GM12891 (cell line): Measurements from ENCODE around the gene TTC1.

Experiments used
- PAX5 ChIP-seq: IDR thresholded peaks from 2 replicates; pipeline ENCODE4 v1.6.1; 2011; ENCODE audit warnings: low read length, moderate library complexity, mild to moderate bottlenecking; ENCODE audit not compliant: insufficient read depth, severe bottlenecking
- POLR2A ChIP-seq: IDR thresholded peaks from 2 replicates; pipeline ENCODE4 v1.6.1; 2011; ENCODE audit warnings: low read depth, low read length, control low read depth
- POLR2AphosphoS5 ChIP-seq: IDR thresholded peaks from 2 replicates; pipeline ENCODE4 v1.6.1; 2011; ENCODE audit warnings: low read depth, low read length, control low read depth
- SPI1 ChIP-seq: IDR thresholded peaks from 2 replicates; pipeline ENCODE4 v1.6.1; 2011; ENCODE audit warnings: low read depth, low read length, control low read depth
- TAF1 ChIP-seq: IDR thresholded peaks from 2 replicates; pipeline ENCODE4 v1.6.1; 2011; ENCODE audit warnings: low read depth, low read length, control low read depth

GRCh38 chr5:160044391-160044804, 35.5 kb downstream of the TTC1 start:
- TF ChIP-seq SPI1 (no peak), POLR2A (no peak), POLR2AphosphoS5 (no peak), TAF1 (no peak), PAX5 (no peak)
